CD4-positive, alpha-beta memory T cell (primary cell): ENCODE data around the gene COG1. TPM values are rescaled to one million over a fixed set of nuclear protein-coding genes. Genes with fewer than 3 reads are reported as not detected.
A peak's percentile ranks its signal among the peaks of the same experiment; 100 is the strongest.

Source experiments
- CTCF ChIA-PET: fragments of 350-600 bp; sonication (Branson Sonifier 250); formaldehyde crosslinking; loops from one replicate; lab custom pipeline; 2021; ENCODE audit warnings: inconsistent platforms; ENCODE audit not compliant: partially characterized antibody; lab: Charles Lee
- POLR2A ChIA-PET: fragments of 350-600 bp; sonication (Branson Sonifier 250); formaldehyde crosslinking; loops from one replicate; lab custom pipeline; 2021; ENCODE audit not compliant: partially characterized antibody; lab: Charles Lee
- DNase-seq, 5 donors: peaks; one replicate each; pipeline versions ENCODE4 v3.0.0 to v3.0.0-alpha.2; 2020 to 2022; ENCODE audit warnings: mixed read lengths in 1 of 5
- H3K27ac ChIP-seq: one replicate; pipeline ENCODE4 v1.7.0; 2013; ENCODE audit warnings: low read depth, low read length
- H3K27me3 ChIP-seq: 2 replicates; pipeline ENCODE4 v1.7.0; 2013; ENCODE audit warnings: mild to moderate bottlenecking, low read length, moderate library complexity; ENCODE audit not compliant: insufficient read depth
- H3K36me3 ChIP-seq: 2 replicates; pipeline ENCODE4 v1.7.0; 2013; ENCODE audit warnings: mild to moderate bottlenecking, low read length, moderate library complexity; ENCODE audit not compliant: insufficient read depth
- H3K4me1 ChIP-seq: 2 replicates; pipeline ENCODE4 v1.7.0; 2013; ENCODE audit warnings: mild to moderate bottlenecking, low read length, moderate library complexity; ENCODE audit not compliant: insufficient read depth
- H3K4me3 ChIP-seq, 2 donors: one replicate each; pipeline ENCODE4 v1.7.0; 2013; ENCODE audit warnings: low read length in 2 of 2, mild to moderate bottlenecking in 1 of 2
- H3K9me3 ChIP-seq, 2 donors: one replicate each; pipeline ENCODE4 v1.7.0; 2013; ENCODE audit warnings: low read length in 2 of 2, control low read depth in 1 of 2; ENCODE audit not compliant: control insufficient read depth in 1 of 2
- H3K27ac Mint-ChIP-seq, 7 donors: one replicate each; pipeline ENCODE4 v1.8.0; 2020 to 2021; ENCODE audit warnings: mixed read lengths in 7 of 7, mild to moderate bottlenecking in 6 of 7, inconsistent platforms in 3 of 7, moderate library complexity in 3 of 7
- H3K27me3 Mint-ChIP-seq, 2 donors: one replicate each; pipeline ENCODE4 v1.8.0; 2020 to 2021; ENCODE audit warnings: mixed read lengths in 2 of 2
- H3K36me3 Mint-ChIP-seq, 2 donors: one replicate each; pipeline ENCODE4 v1.8.0; 2020 to 2021; ENCODE audit warnings: mixed read lengths in 2 of 2, inconsistent platforms in 1 of 2, mild to moderate bottlenecking in 1 of 2
- H3K4me1 Mint-ChIP-seq, 4 donors: one replicate each; pipeline ENCODE4 v1.8.0; 2020 to 2021; ENCODE audit warnings: mixed read lengths in 4 of 4, mild to moderate bottlenecking in 1 of 4
- H3K4me3 Mint-ChIP-seq, 8 donors: one replicate each; pipeline ENCODE4 v1.8.0; 2020 to 2021; ENCODE audit warnings: mixed read lengths in 8 of 8, mild to moderate bottlenecking in 7 of 8, moderate library complexity in 6 of 8, inconsistent platforms in 3 of 8
- H3K9me3 Mint-ChIP-seq, 8 donors: one replicate each; pipeline ENCODE4 v1.8.0; 2020 to 2021; ENCODE audit warnings: mixed read lengths in 8 of 8, mild to moderate bottlenecking in 5 of 8, inconsistent platforms in 3 of 8, moderate library complexity in 1 of 8
- intact Hi-C: fragments of 100-400 bp; cut with micrococcal nuclease; formaldehyde crosslinking; loops from one replicate; pipeline ENCODE4 v1.15.1; 2023
- polyA plus RNA-seq, 2 donors: library from polyadenylated mRNA; unstranded; fragments of 300-500 nt; fragmentation: Illumina TruSeq; gene quantifications; one replicate each; pipeline ENCODE4 v1.2.3, GENCODE V29; 2021
- total RNA-seq, 2 experiments: library from RNA; stranded (reverse); gene quantifications; one replicate each; pipeline ENCODE4 v1.2.3, GENCODE V29; 2021

Gene COG1
- total and polyA plus RNA-seq, 4 experiments from 2014 or later = 13.1 to 81.6 (median 57.1) TPM

GRCh38 chr17:73158133-73158532 lies 34.7 kb upstream of the COG1 start:
- intact Hi-C loops = no loop called here
- CTCF ChIA-PET = interaction anchor here (1.6 to 4.9 kb wide), 3 partner anchors 173 to 601 kb away, joined by 4 to 125 read pairs (median 36); no protein-coding TSS in a partner anchor

DNA sequence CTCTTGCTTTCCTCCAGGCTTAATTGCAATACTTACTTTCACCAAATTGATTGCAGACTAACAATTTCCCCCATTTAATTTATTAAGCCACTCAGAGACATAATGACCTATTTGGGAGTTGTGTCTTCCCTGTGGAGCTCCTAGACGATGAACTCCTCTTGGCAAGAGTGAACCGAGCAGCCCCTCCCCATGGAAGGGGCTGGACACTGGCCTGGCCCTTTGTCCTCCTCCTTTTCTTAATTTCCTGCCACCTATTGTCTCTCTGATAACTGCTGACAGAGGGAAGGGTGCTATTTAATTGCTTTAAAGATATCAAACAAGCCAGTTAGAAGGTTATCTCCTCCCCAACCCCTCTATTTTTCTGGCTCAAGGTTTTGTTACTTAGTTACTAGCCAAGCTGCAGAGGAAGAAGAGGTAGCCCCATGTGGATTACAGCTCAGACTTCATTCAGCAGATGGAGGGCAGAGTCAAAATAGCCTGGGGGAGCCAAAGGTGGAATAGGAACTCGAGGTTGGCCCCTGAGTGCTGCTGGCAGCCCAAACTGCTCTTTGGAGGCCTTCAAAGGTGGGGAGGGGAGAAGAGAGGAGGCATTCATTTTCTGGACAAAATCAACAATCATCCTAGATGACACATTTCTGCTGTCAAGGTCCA lies 31.8 kb upstream of the COG1 start:
- Mint-ChIP-seq H3K9me3 (peaks cover 0 to 1% (median 0%) of the 10 kb centered on the region in 8 donors), H3K4me3 (no peak overlapping the region), H3K36me3 (no peaks in the 10 kb centered on the region), H3K27ac (no peak overlapping the region), H3K4me1 (peaks cover 7 to 34% (median 17%) of the 10 kb centered on the region in 4 donors), H3K27me3 (peaks cover 26 to 53% of the 10 kb centered on the region in 2 donors)
- DNase-seq = no peak
- H3K4me1 ChIP-seq = peaks cover 16% of the 10 kb centered on the region
- H3K9me3 ChIP-seq = no peaks in the 10 kb centered on the region
- H3K27me3 ChIP-seq = peaks cover 30% of the 10 kb centered on the region
- ChIA-PET CTCF (interaction anchor here (1.1 to 2.4 kb wide), 3 partner anchors 175 to 601 kb away, joined by 3 to 15 read pairs (median 8); no protein-coding TSS in a partner anchor), POLR2A (no interaction called here)
- no peak overlapping the region for H3K4me3 ChIP-seq
- no peak overlapping the region for H3K27ac ChIP-seq
- H3K36me3 ChIP-seq = no peaks in the 10 kb centered on the region
- intact Hi-C loops = no loop called here

More at GRCh38 chr17:73158133-73158532, 34.7 kb upstream of the COG1 start:
- Histone ChIP-seq H3K9me3 (no peaks in the 10 kb centered on the region), H3K36me3 (no peaks in the 10 kb centered on the region), H3K27ac (no peak overlapping the region), H3K27me3 (peaks cover 11% of the 10 kb centered on the region), H3K4me3 (no peak overlapping the region), H3K4me1 (peaks cover 5% of the 10 kb centered on the region)
- Mint-ChIP-seq H3K27me3 (peaks cover 13 to 36% of the 10 kb centered on the region in 2 donors), H3K27ac (no peak overlapping the region), H3K4me3 (no peak overlapping the region), H3K9me3 (no peaks in the 10 kb centered on the region), H3K36me3 (no peaks in the 10 kb centered on the region), H3K4me1 (peaks cover 4 to 12% (median 9%) of the 10 kb centered on the region in 4 donors)
- DNase-seq = no peak
- POLR2A ChIA-PET = no interaction called here

DNA sequence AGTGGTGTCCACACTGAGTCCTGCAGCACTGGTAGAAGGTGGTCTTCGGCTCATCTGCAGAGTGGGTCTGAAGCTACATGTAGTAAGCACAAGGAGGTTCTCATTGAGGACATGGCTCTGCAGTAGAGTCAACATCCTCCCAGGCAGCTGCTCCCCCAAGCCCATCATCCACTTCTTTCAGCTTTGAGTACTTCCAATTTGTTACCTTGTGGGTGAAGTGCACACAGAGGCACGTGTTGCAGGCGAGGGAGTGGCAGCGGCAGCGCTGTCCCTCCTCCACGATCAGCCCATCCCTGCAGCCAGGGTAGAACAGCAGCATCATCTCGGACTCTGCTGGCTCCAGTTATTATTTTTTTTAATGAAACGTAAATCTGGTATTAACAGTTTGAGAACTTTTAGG lies 29.8 kb upstream of the COG1 start:
- peaks cover 42 to 65% of the 10 kb centered on the region in 2 donors for H3K27me3 Mint-ChIP-seq
- no peak for DNase-seq
- Histone ChIP-seq H3K4me1 (peaks cover 25% of the 10 kb centered on the region), H3K36me3 (no peaks in the 10 kb centered on the region), H3K27me3 (peaks cover 30% of the 10 kb centered on the region), H3K27ac (no peak overlapping the region), H3K4me3 (no peak overlapping the region), H3K9me3 (no peaks in the 10 kb centered on the region)
- intact Hi-C loops = no loop called here
- no peak overlapping the region for H3K27ac Mint-ChIP-seq
- CTCF ChIA-PET = interaction anchor here (0.7 kb wide), 1 partner anchor 436 kb away, joined by 3 read pairs; no protein-coding TSS in a partner anchor
- H3K4me1 Mint-ChIP-seq = peaks cover 14 to 40% (median 28%) of the 10 kb centered on the region in 4 donors
- POLR2A ChIA-PET = no interaction called here
- no peaks in the 10 kb centered on the region for H3K36me3 Mint-ChIP-seq
- H3K9me3 Mint-ChIP-seq = peaks cover 0 to 1% (median 0%) of the 10 kb centered on the region in 8 donors
- H3K4me3 Mint-ChIP-seq = no peak overlapping the region

DNA sequence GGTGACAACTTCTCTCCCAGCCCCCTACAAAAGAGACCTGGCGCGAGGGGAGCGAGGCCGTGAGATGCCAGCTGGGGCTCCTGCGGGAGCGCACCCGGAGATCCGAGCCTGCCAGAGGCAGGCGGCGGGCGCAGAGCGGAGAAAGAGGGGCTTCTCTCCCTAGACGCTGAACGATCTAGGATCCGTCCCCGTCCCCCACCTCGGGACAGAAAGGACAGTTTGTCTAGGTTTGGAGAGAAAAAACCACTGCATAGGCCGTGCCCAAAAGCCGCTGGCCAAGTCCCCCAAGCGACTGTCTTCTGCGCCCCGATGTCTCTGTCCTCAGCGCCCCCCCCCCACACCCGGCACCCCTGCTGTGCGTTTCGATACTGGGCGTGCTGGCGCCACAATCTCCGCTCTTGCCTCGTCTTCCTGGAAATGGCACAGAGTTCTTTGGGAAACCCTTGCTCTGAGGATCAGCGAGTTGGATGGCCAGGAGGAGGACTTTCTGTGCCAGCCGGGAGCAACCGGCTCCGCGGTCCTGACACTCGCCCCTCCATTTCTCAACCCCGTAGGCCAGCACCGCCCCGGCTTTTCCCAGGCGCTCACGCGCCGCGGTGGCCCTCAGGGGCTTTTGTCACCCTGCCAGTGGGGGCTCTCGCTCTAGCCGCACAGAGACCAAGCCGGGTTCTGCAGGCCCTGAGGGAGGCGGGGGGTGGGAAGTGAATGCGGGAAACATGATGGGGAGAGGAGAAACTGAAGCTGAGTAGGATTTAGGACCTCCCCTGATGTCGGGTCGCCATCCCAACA lies 27.0 kb upstream of the COG1 start:
- peaks cover 25% of the 10 kb centered on the region for H3K4me1 ChIP-seq
- ChIA-PET POLR2A (no interaction called here), CTCF (no interaction called here)
- H3K4me3 Mint-ChIP-seq = peak overlapping the region; percentile 49 to 87 (median 74)
- H3K4me3 ChIP-seq = no peak overlapping the region
- H3K9me3 ChIP-seq = no peaks in the 10 kb centered on the region
- H3K36me3 ChIP-seq = no peaks in the 10 kb centered on the region
- H3K27me3 ChIP-seq = peaks cover 24% of the 10 kb centered on the region
- no peak overlapping the region for H3K27ac ChIP-seq
- DNase-seq = no peak
- peaks cover 45 to 62% of the 10 kb centered on the region in 2 donors for H3K27me3 Mint-ChIP-seq
- H3K27ac Mint-ChIP-seq = no peak overlapping the region
- intact Hi-C loops = no loop called here
- H3K36me3 Mint-ChIP-seq = no peaks in the 10 kb centered on the region
- H3K4me1 Mint-ChIP-seq = peaks cover 14 to 36% (median 24%) of the 10 kb centered on the region in 4 donors
- H3K9me3 Mint-ChIP-seq = peaks cover 0 to 1% (median 0%) of the 10 kb centered on the region in 8 donors

GRCh38 chr17:73166731-73167581 lies 25.9 kb upstream of the COG1 start:
- H3K27ac Mint-ChIP-seq = no peak overlapping the region
- H3K27me3 Mint-ChIP-seq = peaks cover 43 to 54% of the 10 kb centered on the region in 2 donors
- ChIA-PET CTCF (interaction anchor here (1.3 kb wide), 1 partner anchor 442 kb away, joined by 5 read pairs; no protein-coding TSS in a partner anchor), POLR2A (no interaction called here)
- Histone ChIP-seq H3K9me3 (no peaks in the 10 kb centered on the region), H3K36me3 (no peaks in the 10 kb centered on the region), H3K27ac (no peak overlapping the region), H3K27me3 (peaks cover 22% of the 10 kb centered on the region), H3K4me1 (peaks cover 28% of the 10 kb centered on the region), H3K4me3 (no peak overlapping the region)
- intact Hi-C loops = no loop called here
- H3K9me3 Mint-ChIP-seq = peaks cover 0 to 1% (median 0%) of the 10 kb centered on the region in 8 donors
- H3K4me3 Mint-ChIP-seq = peak overlapping the region; percentile 43 to 87 (median 74)
- no peak for DNase-seq
- peaks cover 14 to 42% (median 29%) of the 10 kb centered on the region in 4 donors for H3K4me1 Mint-ChIP-seq
- no peaks in the 10 kb centered on the region for H3K36me3 Mint-ChIP-seq

DNA sequence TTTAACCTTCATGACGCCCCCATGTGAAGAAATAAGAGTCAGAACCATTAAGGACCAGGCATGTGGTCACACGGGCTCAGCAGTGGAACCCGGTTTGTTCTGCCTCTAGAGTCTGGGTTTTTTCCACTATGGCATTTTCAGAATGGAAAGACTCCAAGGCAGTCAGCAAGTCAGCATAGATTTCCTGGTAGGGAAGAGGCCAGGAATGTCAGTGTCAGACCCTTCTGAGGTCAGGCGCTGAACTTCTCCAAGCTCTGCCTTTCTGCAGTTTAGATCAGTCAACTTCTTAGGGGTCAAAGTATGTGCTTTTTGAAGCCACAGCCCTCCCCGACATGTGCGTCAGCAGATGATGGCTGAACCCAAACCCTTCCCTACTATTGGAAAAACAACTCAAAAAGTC lies 24.2 kb upstream of the COG1 start:
- H3K27me3 ChIP-seq = peaks cover 15% of the 10 kb centered on the region
- intact Hi-C loops = no loop called here
- ChIA-PET POLR2A (no interaction called here), CTCF (interaction anchor here (1.2 to 2.0 kb wide), 2 partner anchors 12 to 441 kb away, joined by 4 to 7 read pairs; no protein-coding TSS in a partner anchor)
- peaks cover 34 to 45% of the 10 kb centered on the region in 2 donors for H3K27me3 Mint-ChIP-seq
- H3K4me1 Mint-ChIP-seq = peaks cover 19 to 45% (median 32%) of the 10 kb centered on the region in 4 donors
- no peaks in the 10 kb centered on the region for H3K9me3 ChIP-seq
- H3K9me3 Mint-ChIP-seq = peaks cover 0 to 1% (median 0%) of the 10 kb centered on the region in 8 donors
- peaks cover 33% of the 10 kb centered on the region for H3K4me1 ChIP-seq
- no peak overlapping the region for H3K4me3 ChIP-seq
- H3K36me3 ChIP-seq = no peaks in the 10 kb centered on the region
- no peaks in the 10 kb centered on the region for H3K36me3 Mint-ChIP-seq
- no peak for DNase-seq
- H3K4me3 Mint-ChIP-seq = no peak overlapping the region
- H3K27ac ChIP-seq = no peak overlapping the region
- no peak overlapping the region for H3K27ac Mint-ChIP-seq
